ENCODE measurements around the gene SH3RF3. TPM values are rescaled to one million over a fixed set of nuclear protein-coding genes. Genes with fewer than 3 reads are reported as not detected.

SH3RF3 gene
- total and polyA plus RNA-seq, 9 of the 15 experiments (the other 6 are each of a cell fraction or from before 2014, with no cell fraction given): 0.02 TPM; not detected in 8

GRCh38 chr2:109173311-109174171 lies 44.5 kb downstream of the SH3RF3 start (continued):
- TF ChIP-seq DEAF1 (CRISPR knock-in tag; IDR thresholded peaks at IDR 0.05) (no peak), ETV6 (IDR thresholded peaks at IDR 0.05; ENCODE audit: borderline replicate concordance in 1 of 2, low read depth in 2 of 2, low read length in 1 of 2) (no peak), ETV6 (CRISPR knock-in tag; IDR thresholded peaks at IDR 0.05; ENCODE audit: borderline replicate concordance) (no peak), ZNF318 (IDR thresholded peaks at IDR 0.05; ENCODE audit: borderline replicate concordance in 1 of 2, low read depth in 1 of 2) (no peak), RCOR1 (IDR thresholded peaks at IDR 0.05; ENCODE audit: borderline replicate concordance in 1 of 2, low read depth in 2 of 2, low read length in 2 of 2) (0 out of 4 replicates have a peak, but pooled peaks of 1 of the 2 experiments have one; percentile 52), SOX6 (IDR thresholded peaks at IDR 0.05) (peak; percentile 44; the same call in 1 of the 2 replicates), TBP (optimal IDR thresholded peaks at IDR 0.05; ENCODE audit: low read depth, low read length) (no peak), CCAR2 (IDR thresholded peaks at IDR 0.05; ENCODE audit: low read depth, low read length) (no peak), MAZ (CRISPR knock-in tag; conservative IDR thresholded peaks at IDR 0.05 in 1 of 2, IDR thresholded peaks at IDR 0.05 in 1 of 2) (no peak), MTA2 (IDR thresholded peaks at IDR 0.05; ENCODE audit: low read depth) (no peak), CEBPB (tag; IDR thresholded peaks at IDR 0.05) (no peak), ETS1 (conservative IDR thresholded peaks at IDR 0.05; ENCODE audit: control insufficient read depth, low read depth, low read length) (no peak), SMAD4 (CRISPR knock-in tag; conservative IDR thresholded peaks at IDR 0.05) (0 out of 2 replicates have a peak, but pooled peaks have one; percentile 20), C11orf30 (IDR thresholded peaks at IDR 0.05; ENCODE audit: low read depth) (no peak), ZNF347 (CRISPR knock-in tag; IDR thresholded peaks at IDR 0.05; ENCODE audit: low read depth) (no peak)
